Neural progenitor cell (in vitro differentiated cells): ENCODE results near the gene WDR86.

ENCODE experiments used
- CTCF ChIP-seq: fragments of 200-600 bp; sonication (generic); IDR thresholded peaks from 2 replicates; pipeline ENCODE4 v1.5.1; 2017; ENCODE audit warnings: antibody characterized with exemption, mild to moderate bottlenecking
- EZH2 ChIP-seq: fragments of 200-600 bp; sonication (generic); IDR thresholded peaks from 2 replicates; pipeline ENCODE4 v1.6.1; 2017; ENCODE audit warnings: antibody characterized with exemption, mild to moderate bottlenecking, moderate library complexity
- EZH2phosphoT487 ChIP-seq: fragments of 200-600 bp; sonication (generic); IDR thresholded peaks from 2 replicates; pipeline ENCODE4 v1.6.1; 2017; ENCODE audit warnings: antibody characterized with exemption

DNA sequence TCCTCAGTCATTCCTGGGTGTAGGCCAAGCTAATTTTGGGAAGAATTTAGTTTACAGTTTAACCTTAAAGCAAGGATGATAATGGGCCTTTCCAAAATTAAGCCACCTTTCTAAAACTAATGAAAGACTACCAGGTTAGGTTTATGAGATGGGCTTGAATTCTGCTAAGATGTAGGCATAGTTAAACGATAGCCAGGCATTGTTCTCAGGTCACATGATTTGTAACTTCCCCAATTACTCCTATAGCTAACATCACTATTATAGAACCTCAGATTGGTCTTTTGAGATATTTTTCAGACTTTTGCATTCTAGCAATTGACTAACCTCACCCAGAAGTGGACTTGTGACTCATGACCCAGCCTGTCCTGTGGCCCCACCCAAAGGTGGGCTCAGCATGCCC lies 75.2 kb downstream of the WDR86 start:
- TF ChIP-seq CTCF = no peak
- no peak for TF ChIP-seq EZH2
- no peak for TF ChIP-seq EZH2phosphoT487
